Left ventricle myocardium superior (tissue), 1 donor: ENCODE data around the gene CALML3. TPM values are rescaled to one million over a fixed set of nuclear protein-coding genes. Genes with fewer than 3 reads are reported as not detected.

Source experiments
- ATAC-seq: fragments of 200-7000 bp; cut with Tn5 transposase; one replicate; pipeline ENCODE4 v1.9.1; 2020; ENCODE audit warnings: mild to moderate bottlenecking, moderate library complexity
- DNase-seq: peaks from one replicate; pipeline ENCODE4 v3.0.0-alpha.2; 2020
- intact Hi-C: fragments of 100-400 bp; cut with micrococcal nuclease; formaldehyde crosslinking; loops from one replicate; pipeline ENCODE4 v1.11.0; 2022
- total RNA-seq: library from RNA; stranded (reverse); fragmentation: NEBNext Ultra II Directional; extraction: Animal tissue kit (Norgen Biotek cat#: 25700); gene quantifications from one replicate; pipeline ENCODE4 v1.2.1, GENCODE V29; 2021
- donor health status: DM: no; HTN: yes; CAD: no; lungs with severe emphysema.

CALML3 gene
- total RNA-seq, 1 donor from 2014 or later: not detected

DNA sequence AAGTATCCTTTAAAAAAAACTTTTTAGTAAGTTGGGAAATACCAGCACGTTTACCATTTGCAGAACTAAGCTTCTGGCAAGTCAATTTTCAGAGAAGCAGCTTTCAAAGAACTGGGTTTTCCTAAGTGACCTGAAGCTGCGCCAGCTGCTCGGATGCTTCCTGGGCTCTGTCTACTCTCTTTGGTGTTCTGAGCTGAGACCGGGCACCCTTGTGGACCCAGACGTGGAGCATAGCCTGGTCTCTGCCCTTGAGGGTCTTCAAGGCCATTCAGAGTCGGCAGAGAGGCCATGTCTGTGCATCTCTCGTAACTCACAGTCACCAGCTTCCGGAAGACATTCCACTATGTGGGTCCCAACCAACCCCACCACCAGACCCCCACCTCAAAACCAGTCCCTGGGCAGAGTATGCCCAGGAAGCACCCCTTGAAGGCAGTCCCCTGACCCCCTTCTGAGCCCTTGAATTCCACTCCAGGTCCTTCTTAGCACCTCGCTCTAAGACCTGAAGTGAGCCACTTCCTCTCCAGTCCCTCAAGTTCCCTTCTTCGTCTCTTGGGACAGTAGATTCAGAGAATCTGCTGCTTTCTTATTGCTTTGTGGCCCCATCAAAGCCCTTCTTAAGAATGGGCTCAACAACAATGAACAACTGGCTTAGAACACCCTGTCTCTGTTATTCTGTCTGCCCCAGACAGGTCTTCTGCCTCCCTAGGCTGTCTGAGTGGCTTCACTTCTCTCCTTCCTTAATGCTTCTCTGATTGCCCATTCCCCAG lies 33.9 kb upstream of the CALML3 start:
- DNase-seq (no peak), ATAC-seq (no peak)
- intact Hi-C loops: no loop called here

DNA sequence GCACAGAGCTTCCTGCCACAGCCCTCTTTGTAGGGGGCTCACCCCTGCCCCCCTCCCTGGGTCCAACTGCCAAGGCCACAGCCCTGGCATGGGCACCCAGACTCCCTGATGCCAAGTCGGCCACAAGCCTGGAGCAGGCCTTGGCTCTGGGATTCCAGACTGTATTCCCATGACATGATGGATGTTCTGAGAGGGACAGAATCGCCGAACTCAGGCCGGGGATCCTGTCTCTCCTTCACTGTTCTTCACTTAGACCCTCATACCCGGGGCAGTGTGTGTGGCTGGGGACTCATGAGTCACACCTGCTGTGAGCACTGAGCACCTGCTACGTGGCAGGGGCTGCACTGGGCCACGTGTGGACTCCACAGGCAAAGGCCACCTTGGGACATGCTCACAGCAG lies 33.3 kb upstream of the CALML3 start:
- intact Hi-C loops: no loop called here
- ATAC-seq: no peak
- DNase-seq: no peak

DNA sequence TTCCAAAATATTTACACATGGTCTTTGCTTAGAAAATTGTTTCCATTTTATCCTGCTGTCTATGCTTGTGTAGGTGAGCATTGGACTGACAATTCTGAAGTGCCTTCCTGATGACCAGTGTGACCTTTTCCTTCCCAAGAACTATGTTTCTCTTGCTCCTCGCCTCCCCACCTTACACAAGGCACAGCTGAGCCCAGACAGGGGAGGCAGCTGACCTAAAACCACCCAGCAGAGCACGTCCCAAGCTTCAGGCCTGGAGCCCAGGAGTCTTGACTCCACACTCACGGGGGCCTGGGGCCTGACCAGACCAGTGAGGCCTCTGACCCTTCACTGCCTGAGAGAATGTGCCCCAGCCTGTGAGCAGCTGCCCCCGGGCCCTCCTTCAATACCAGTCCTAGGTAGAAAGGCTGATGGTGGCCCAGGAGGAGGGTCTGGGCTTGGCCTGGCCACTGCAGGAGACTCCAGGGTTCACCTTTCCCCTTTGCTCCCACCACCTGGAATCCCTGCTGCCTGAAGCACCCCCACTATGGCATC lies 32.4 kb upstream of the CALML3 start:
- intact Hi-C loops: no loop called here
- DNase-seq (no peak), ATAC-seq (no peak)

DNA sequence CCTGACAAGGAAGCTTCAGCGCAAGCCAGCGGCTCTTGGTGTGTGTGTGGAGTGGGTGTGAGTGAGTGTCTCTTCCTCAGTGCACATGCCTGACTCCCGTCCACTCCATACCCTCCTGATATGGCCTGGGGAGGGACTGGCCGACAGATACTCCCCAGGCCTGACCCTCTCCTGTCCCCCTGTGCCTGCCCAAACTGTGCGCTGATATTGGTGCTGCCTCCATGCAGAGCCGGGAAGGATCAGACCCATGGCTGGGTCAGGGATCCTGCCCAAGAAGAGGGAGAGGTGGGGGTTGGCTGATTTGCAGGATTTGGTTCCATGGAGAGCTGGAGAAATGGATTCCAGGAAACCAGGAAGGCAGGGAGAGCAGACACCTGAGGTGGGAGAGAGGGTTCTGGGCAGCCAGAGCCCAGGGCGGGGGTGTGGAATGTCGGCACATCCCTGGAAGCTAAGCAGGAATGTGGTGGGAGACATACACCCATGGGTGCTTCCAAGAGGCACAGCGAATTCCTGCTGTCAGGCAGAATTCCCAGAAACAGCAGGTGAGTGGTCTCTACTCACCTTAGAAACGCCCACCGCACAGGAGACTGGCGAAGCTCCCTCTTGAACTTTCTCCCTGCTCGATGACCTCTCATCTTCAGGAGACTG lies 31.7 kb upstream of the CALML3 start:
- ATAC-seq (no peak), DNase-seq (no peak)
- intact Hi-C loops: no loop called here

DNA sequence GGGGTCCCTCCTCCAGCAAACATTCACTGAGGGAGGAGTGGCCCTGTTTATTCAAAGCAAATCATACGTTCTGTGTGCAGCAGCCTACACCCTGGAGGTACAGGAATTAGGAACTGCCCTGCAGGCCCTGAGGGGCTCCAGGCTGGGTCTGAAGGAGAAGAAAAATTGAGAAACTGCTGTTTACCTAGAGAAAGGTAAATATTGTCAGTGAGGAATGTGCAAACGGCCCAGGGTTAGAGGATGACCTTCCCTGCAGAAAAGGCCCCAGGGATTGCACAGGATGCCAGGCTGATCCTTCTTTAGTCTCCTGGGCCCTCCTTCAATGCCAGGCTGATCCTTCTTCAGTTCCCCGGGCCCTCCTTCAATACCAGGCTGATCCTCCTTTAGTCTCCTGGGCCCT lies 31.1 kb upstream of the CALML3 start:
- DNase-seq (no peak), ATAC-seq (no peak)
- intact Hi-C loops: no loop called here

DNA sequence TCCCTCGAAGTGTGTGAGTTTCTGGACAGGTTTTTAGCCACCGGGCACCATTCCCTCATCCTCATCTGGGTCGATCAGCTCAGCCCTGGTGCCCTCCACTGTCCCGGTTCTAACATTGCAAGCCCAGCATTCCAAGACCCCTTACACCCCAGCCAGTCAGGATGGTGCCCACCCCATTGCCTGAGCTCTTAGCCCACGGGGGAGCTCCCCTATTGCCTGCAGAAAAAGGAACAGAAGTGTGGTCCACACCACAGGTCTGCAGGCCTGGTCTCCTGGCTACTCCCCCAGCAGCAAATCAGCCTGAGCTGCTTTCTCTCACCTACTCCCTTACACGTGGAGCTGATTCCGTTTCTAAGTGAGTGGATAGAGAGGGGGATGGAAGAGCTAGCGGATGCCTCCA lies 30.1 kb upstream of the CALML3 start:
- intact Hi-C loops: no loop called here
- DNase-seq (no peak), ATAC-seq (no peak)

DNA sequence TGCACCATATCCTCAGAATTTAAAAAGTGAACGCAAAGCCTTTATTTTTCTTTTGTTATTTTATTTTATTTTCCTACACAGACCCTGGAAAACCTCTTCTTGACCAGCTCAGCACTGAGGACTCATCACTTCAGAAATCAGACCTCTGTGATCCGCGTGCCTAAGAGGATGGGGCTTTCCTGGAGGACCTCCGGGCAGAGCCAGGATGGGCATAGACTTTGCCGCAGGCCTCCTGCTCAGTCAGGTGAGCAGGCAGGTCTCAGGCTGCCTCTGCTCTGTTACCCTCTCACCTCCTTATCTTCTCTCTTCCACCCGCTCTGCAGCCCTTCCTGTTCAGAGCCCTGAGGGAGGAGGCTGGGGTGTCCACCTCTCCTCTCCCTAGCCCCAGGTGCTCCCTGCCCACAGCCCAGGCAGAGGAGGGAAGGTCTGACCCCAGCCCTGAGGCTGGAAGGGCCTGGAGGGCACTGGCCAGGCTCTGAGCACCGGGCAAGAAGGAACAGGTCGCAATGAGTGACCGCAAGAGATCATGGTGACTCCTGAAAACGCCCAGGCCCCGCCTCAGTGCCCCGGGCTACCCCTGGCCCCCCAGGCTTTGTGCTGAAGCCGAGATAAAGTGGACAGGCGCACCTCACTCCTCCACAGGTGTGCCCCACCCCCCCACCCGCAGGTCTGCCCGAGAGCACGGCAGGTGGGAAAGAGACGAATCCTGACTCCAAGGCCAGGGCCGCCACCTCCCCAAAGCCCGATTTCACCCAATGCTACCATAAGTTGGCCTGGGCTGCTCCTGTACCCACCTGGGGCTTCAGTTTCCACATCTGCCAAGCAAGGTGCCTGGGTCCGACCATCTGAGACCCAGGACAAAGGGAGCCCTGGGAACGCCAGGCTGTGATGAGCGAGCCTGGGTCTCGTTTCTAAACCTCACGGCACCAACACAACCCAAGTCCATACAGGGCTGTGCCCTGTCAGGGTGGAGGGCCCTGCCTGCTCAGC lies 28.2 kb upstream of the CALML3 start:
- intact Hi-C loops: no loop called here
- ATAC-seq (no peak), DNase-seq (no peak)

DNA sequence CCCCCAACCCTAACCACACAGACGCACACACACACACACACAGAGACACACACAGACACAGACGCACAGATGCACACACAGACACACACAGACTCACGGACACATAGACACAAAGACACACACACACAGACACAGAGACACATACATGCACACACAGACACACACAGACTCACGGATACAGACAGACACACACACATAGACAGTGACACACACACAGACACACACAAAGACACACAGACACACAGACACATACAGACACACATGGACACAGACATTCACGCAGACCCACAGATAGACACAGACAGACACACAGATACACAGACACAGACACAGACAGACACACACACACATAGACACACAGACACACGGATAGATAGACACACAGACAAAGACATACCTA lies 27.5 kb upstream of the CALML3 start:
- DNase-seq (no peak), ATAC-seq (no peak)
- intact Hi-C loops: no loop called here

DNA sequence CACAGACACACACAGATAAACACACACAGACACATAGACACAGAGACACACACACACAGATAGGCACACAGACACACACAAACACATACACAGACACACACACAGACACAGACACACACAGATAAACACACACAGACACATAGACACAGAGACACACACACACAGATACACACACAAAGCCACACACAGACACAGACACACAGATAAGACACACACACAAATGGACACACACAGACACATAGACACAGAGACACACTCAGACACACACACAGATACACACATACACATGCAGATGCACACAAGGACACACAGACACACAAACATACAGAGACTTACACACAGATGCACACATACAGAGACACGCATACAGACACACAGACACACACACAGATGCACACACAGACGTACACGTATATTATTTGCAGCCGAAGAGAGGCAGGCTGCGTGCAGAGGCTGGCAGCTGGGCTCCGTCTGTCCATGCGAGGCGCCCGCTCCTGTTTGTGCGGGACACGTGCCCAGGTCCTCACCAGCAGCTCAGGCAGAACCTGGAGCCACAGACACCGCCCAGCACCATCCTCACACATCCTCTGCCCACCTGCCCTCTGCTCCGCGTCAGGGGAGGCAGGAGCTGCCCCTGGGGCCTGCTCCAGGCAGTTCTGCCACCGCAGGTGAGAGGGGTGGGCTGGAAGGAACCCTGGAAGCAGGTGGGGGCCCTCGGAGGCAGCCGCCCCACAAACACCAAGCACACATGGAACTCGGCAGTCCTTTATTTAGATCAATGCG lies 26.6 kb upstream of the CALML3 start:
- intact Hi-C loops: no loop called here
- ATAC-seq: no peak
- DNase-seq: no peak

DNA sequence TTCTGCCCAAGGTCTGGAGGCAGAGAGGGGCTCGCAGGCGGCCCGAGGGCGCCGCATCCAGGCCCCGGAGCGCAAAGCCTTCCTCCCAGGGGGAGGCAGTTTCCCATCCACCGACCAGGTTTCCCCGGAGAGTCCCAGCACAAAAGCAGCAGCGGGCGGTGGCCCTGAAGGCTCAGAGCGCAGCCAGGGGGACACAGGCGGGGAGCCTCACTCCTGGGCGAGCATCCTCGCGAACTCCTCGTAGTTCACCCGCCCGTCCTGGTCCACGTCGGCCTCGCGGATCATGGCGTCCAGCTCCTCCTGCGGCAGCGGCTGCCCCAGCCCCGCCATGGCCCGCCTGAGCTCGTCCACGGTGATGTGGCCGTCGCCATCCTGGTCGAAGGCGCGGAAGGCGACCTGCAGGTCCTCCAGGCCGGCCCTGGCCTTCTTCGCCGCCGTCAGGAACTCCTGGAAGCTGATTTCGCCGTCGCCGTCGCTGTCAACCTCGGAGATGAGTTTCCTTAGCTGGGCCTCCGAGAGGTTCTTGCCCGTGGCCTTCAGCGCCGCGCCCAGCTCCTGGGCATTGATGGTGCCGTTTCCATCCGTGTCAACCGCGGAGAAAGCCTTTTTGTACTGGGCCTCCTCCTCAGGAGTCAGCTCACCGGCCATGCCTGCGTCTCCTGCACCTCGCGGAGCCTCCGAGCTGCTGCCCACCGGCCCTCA lies 25.8 kb upstream of the CALML3 start:
- intact Hi-C loops: no loop called here
- ATAC-seq: no peak
- DNase-seq: no peak

DNA sequence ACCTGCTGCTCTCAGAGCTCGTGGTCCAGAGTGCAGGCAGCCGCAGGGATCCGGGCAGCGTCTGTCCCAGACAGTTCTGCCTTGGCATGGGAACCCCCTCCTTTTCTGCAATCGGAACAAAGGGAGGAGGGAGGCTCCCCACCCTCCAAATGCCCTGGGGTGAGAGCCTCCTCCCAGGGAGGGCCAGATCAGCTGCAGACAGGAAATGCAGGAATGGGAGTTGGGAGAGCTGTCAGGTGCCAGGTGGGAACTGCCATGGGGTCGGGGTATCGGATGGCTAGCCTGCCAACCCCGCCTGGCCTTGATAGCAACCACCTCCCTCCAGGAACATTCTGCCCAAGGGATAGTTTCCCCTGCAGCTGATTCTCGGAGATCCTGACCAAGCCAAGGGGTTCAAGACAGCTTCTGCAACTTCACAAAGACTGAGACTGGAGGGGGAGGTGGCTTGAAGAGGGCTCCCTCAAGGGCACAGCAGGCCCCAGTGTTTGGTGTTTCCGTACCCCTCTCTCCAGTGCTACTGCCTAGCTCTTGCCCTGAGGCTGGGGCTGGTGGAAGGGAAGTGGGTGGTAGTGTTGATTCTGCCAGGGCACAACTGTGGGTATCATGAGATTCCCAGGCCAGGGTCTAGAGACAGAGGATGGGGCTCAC lies 25.1 kb upstream of the CALML3 start, which contains the start of gene CALML5:
Gene CALML5 (minus strand): TSS at position 78 of the 648 bp plus-strand sequence. CDS start 132 bp downstream, outside the sequence.
- DNase-seq (no peak), ATAC-seq (no peak)
- intact Hi-C loops: no loop called here

DNA sequence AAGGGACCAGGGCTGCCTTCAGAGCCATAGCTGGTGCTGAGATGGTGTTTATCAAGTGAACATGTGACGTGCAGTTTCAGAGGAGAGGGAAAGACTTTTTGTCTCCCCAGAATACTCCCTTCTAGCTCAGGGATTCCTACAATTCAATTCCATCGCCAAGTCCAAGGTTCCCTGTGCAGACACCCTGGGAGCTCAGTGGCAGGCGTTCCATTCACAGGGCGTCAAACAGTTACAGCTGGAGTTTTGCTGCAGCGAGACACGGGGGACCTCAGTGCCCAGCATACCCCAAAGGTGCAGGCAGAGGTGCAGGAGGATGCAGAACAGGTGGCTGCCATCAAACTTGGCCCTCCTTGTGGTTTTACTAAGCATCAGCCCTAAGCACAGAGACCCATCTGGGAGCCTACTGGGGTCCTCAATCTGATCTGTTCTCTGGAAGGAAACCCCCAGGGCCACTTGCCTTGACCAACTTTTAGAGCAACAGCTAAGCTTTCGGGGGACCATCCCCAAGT lies 24.5 kb upstream of the CALML3 start:
- ATAC-seq: no peak
- intact Hi-C loops: no loop called here
- DNase-seq: no peak

DNA sequence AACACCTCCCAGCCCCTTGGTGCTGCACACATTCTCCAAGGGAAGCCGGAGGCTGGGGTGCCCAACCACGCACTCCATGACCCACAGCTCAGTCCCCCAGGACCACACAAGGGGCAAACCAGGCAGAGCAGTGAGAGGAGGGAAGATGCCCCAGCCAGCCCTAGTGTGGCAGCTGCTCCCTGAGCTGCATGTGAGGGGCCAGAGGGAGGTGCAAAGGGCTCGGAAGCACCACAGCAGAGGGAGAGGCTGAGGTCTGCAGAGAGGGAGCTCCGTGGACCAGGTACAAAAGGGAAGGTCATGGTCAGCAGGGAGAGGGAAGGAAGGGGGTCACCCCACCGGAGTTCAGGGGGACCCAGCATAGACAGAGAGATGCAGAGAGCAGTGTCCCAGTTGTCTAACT lies 23.9 kb upstream of the CALML3 start:
- DNase-seq: no peak
- ATAC-seq: no peak
- intact Hi-C loops: no loop called here

DNA sequence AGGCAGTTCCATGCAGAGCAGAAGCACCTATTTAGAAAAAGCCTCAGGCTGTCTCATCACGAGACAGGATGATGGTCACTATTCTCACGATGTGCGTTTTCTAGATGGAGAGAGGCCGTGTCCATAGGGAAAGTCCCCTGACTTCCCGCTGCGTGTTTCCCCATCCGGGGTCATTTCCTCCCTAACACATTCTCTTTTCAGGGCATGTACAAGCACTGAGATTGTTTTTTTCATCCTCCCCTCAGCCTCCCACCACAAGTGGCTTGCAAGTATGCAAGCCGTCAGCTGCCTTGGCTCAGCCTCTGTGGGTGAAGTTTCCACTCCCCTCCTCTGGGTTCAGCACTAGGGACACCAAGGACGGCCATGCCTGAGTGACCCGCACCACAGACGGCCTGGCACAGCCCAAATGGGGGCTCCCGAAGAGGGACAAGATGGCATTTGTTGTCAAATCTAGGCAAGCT lies 22.7 kb upstream of the CALML3 start:
- DNase-seq: no peak
- no peak for ATAC-seq
- intact Hi-C loops: no loop called here

DNA sequence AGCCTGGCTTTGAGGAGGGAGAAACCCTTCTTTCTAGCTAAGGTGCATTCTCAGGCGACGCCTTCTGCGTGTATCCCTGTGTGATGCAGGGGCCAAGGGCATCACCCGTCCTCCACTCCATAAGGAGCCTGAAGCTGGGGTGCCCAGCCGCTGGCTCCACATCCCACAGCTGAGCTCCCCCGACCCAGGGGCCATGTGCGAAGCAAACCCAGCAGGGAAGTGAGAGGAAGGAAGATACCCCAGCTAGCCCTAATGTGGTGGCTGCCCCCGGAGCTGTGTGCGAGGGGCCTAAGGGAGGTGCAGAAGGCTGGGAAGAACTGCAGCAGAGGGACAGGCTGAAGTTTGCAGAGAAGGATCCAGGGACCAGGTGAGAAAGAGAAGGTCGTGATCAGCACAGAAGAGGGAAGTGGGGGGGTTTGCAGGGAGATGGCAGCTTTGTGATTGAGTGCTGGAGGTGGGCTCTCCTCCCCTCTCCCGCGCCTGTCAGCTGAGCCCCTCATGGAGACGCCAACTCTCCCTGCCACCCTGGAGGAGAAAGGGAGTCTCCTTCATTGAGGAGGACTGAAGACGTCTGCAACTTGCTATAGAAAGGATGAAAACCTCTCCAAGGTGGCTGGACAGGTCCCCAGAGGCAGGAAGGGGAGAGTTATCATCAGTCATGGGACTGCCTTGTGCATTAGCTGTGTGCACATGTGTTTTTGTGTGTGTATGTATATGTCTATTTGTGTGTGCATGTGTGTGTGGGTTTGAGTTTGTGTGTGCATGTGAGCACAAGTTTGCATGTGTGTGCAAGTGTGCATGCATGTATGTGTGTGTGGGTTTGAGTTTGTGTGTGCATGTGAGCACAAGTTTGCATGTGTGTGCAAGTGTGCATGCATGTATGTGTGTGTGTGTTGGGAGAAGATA lies 21.9 kb upstream of the CALML3 start:
- intact Hi-C loops: no loop called here
- DNase-seq (no peak), ATAC-seq (no peak)

DNA sequence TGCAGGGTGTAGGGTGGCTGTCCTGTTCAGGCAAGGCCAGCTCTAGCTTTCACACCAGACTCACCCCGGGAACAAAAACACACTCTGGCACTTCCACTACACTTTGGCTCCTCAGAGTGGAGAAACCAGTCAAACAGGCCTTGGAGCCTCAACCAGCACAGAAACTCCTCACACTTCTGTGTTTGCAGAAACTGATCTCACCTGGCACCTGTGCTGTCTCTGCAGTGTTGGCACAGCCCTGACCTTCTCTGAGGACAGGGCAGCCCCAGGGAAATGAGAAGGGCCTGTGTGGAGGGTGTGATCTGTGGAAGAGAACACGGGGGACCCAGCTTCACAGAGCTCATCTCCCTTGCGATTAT lies 21.3 kb upstream of the CALML3 start:
- ATAC-seq (no peak), DNase-seq (no peak)

More for the DNA sequence above, 21.3 kb upstream of the CALML3 start:
- intact Hi-C loops: no loop called here
